Common myeloid progenitor, CD34-positive (primary cell): ENCODE results near the gene KNSTRN. TPM values are rescaled to one million over a fixed set of nuclear protein-coding genes. Genes with fewer than 3 reads are reported as not detected.

ENCODE experiments used
- CTCF ChIA-PET: fragments of 350-600 bp; sonication (Branson Sonifier 250); formaldehyde crosslinking; loops from one replicate; lab custom pipeline; 2021; ENCODE audit warnings: antibody characterized with exemption; lab: Charles Lee
- POLR2A ChIA-PET: fragments of 350-600 bp; sonication (Branson Sonifier 250); formaldehyde crosslinking; loops from one replicate; lab custom pipeline; 2021; ENCODE audit warnings: antibody characterized with exemption; lab: Charles Lee
- DNase-seq, 3 donors: peaks; one replicate each; pipeline versions ENCODE4 v3.0.0 to v3.0.0-alpha.2; 2013
- H3K27ac ChIP-seq, 2 experiments: 1 replicate in 1 of 2; 2 replicates in 1 of 2; pipeline ENCODE4 v1.7.0; 2013; ENCODE audit warnings: inconsistent platforms in 2 of 2, low read length in 2 of 2, mild to moderate bottlenecking in 2 of 2, low read depth in 1 of 2, moderate library complexity in 1 of 2; ENCODE audit not compliant: severe bottlenecking in 2 of 2, insufficient read depth in 1 of 2, poor library complexity in 1 of 2
- H3K27me3 ChIP-seq, 5 experiments: replicated peaks in 2 of 5; 1 replicate in 3 of 5; 2 replicates in 2 of 5; pipeline versions ENCODE4 v1.6.1 to v1.7.0; 2013; ENCODE audit warnings: low read length in 4 of 5, mild to moderate bottlenecking in 2 of 5, moderate library complexity in 2 of 5, inconsistent platforms in 1 of 5; ENCODE audit not compliant: insufficient read depth in 5 of 5, control insufficient read depth in 4 of 5
- H3K36me3 ChIP-seq, 4 experiments: 1 replicate in 2 of 4; 2 replicates in 2 of 4; pipeline versions ENCODE4 v1.6.1 to v1.7.0; 2013; ENCODE audit warnings: low read length in 3 of 4, control low read depth in 1 of 4, mild to moderate bottlenecking in 1 of 4; ENCODE audit not compliant: control insufficient read depth in 4 of 4, insufficient read depth in 4 of 4
- H3K4me1 ChIP-seq, 4 experiments: 1 replicate in 3 of 4; 2 replicates in 1 of 4; pipeline versions ENCODE4 v1.6.1 to v1.7.1; 2013; ENCODE audit warnings: low read length in 3 of 4, mild to moderate bottlenecking in 3 of 4, control low read depth in 1 of 4, inconsistent platforms in 1 of 4, moderate library complexity in 1 of 4; ENCODE audit not compliant: control insufficient read depth in 4 of 4, insufficient read depth in 4 of 4; ENCODE audit errors: control extremely low read depth in 1 of 4
- H3K4me3 ChIP-seq, 7 experiments: 1 replicate in 4 of 7; 2 replicates in 3 of 7; pipeline versions ENCODE4 v1.5.1 to v1.7.0; 2013; ENCODE audit warnings: mild to moderate bottlenecking in 7 of 7, low read length in 6 of 7, moderate library complexity in 6 of 7, inconsistent platforms in 2 of 7, low read depth in 2 of 7, control low read depth in 1 of 7; ENCODE audit not compliant: insufficient read depth in 4 of 7, control insufficient read depth in 1 of 7; ENCODE audit errors: extremely low read depth in 1 of 7
- H3K9me3 ChIP-seq, 5 experiments: 1 replicate in 4 of 5; 2 replicates in 1 of 5; pipeline versions ENCODE4 v1.6.1 to v1.7.1; 2013; ENCODE audit warnings: low read length in 4 of 5, mild to moderate bottlenecking in 2 of 5, inconsistent platforms in 1 of 5, low read depth in 1 of 5, moderate library complexity in 1 of 5; ENCODE audit not compliant: control insufficient read depth in 4 of 5, insufficient read depth in 2 of 5; ENCODE audit errors: control extremely low read depth in 1 of 5
- WGBS: methylation state at CpG from one replicate; pipeline ENCODE4 v1.1.5; 2013; ENCODE audit not compliant: insufficient coverage; 5-methylcytosine and 5-hydroxymethylcytosine counted together
- polyA plus RNA-seq: library from polyadenylated mRNA; unstranded; fragments of 120-200 nt; gene quantifications from one replicate; pipeline ENCODE4 v1.2.1, GENCODE V29; 2013

The KNSTRN gene
- polyA plus RNA-seq = 11.1 TPM

- Histone ChIP-seq H3K27me3 (no peaks in the 10 kb centered on the region), H3K36me3 (peaks cover 10 to 30% (median 16%) of the 10 kb centered on the region in 4 experiments), H3K27ac (peak within 1 kb of the TSS; percentile 54 to 83), H3K4me3 (peak within 1 kb of the TSS; percentile 78 to 97 (median 93)), H3K4me1 (peaks cover 5 to 21% (median 14%) of the 10 kb centered on the region in 4 experiments), H3K9me3 (no peaks in the 10 kb centered on the region)
- peak; percentile 93 to 96 (median 95) for DNase-seq
- ChIA-PET POLR2A (interaction anchor here (1.0 kb wide), 1 partner anchor 14 kb away, joined by 3 read pairs; no protein-coding TSS in a partner anchor), CTCF (interaction anchor here (0.7 to 4.5 kb wide), 9 partner anchors 9 to 312 kb away, joined by 3 to 33 read pairs (median 4); partner anchors contain the start of gene RAD51)
- WGBS = 8% methylated on average over 50 of the region's 57 CpGs
Observed at GRCh38 chr15:40382580-40383456, at the start of gene KNSTRN. Gene KNSTRN (plus strand): TSS chr15:40382721. CDS start chr15:40382836, 115 bp downstream.

- peak overlapping the region; percentile 51 to 82 for H3K27ac ChIP-seq
- peaks cover 19 to 93% (median 91%) of the 10 kb centered on the region in 4 experiments for H3K4me1 ChIP-seq
- peaks cover 0 to 22% (median 0%) of the 10 kb centered on the region in 4 experiments for H3K36me3 ChIP-seq
- ChIA-PET POLR2A (interaction anchor here (0.8 to 2.3 kb wide), 5 partner anchors 9 to 26 kb away, joined by 3 to 33 read pairs (median 4); partner anchors contain the start of genes INAFM2 and PLCB2), CTCF (interaction anchor here (0.9 to 26.5 kb wide), 6 partner anchors 6 to 59 kb away, joined by 6 to 1099 read pairs (median 116); partner anchors contain the start of genes ANKRD63, INAFM2 and PLCB2)
- DNase-seq = peak; percentile 97 to 100 (median 99)
- no peaks in the 10 kb centered on the region for H3K9me3 ChIP-seq
- H3K27me3 ChIP-seq = no peaks in the 10 kb centered on the region
- peak overlapping the region in 4 of 7 experiments; percentile 12 to 51 (median 38) for H3K4me3 ChIP-seq
- WGBS = 0% methylated on average over 8 of the region's 12 CpGs
Observed at GRCh38 chr15:40333922-40334492, 48.5 kb upstream of the KNSTRN start.

GRCh38 chr15:40334541-40334940, 48.0 kb upstream of the KNSTRN start:
- DNase-seq = no peak
- Histone ChIP-seq H3K9me3 (no peaks in the 10 kb centered on the region), H3K4me1 (peaks cover 16 to 88% (median 86%) of the 10 kb centered on the region in 4 experiments), H3K27ac (peak overlapping the region; percentile 51 to 82), H3K36me3 (peaks cover 0 to 20% (median 0%) of the 10 kb centered on the region in 4 experiments), H3K27me3 (no peaks in the 10 kb centered on the region), H3K4me3 (peak overlapping the region in 3 of 7 experiments; percentile 12 to 51 (median 24))
- WGBS = no CpG with 5 or more reads among the region's 3 CpGs
- CTCF ChIA-PET = interaction anchor here (4.5 to 26.5 kb wide), 6 partner anchors 6 to 89 kb away, joined by 14 to 1099 read pairs (median 195); partner anchors contain the start of genes ANKRD63, INAFM2 and PLCB2
- POLR2A ChIA-PET = interaction anchor here (0.8 to 2.3 kb wide), 5 partner anchors 9 to 27 kb away, joined by 3 to 33 read pairs (median 4); partner anchors contain the start of genes INAFM2 and PLCB2

GRCh38 chr15:40334941-40335795, 47.4 kb upstream of the KNSTRN start:
- no peaks in the 10 kb centered on the region for H3K9me3 ChIP-seq
- CTCF ChIA-PET = interaction anchor here (1.8 to 26.5 kb wide), 9 partner anchors 7 to 108 kb away, joined by 5 to 1099 read pairs (median 112); partner anchors contain the start of genes ANKRD63, INAFM2 and PLCB2
- DNase-seq = no peak
- H3K27ac ChIP-seq = peak overlapping the region; percentile 51 to 82
- 90% methylated on average over 22 of the region's 26 CpGs for WGBS
- peaks cover 10 to 87% (median 82%) of the 10 kb centered on the region in 4 experiments for H3K4me1 ChIP-seq
- POLR2A ChIA-PET = interaction anchor here (0.9 to 2.3 kb wide), 3 partner anchors 10 to 26 kb away, joined by 3 to 33 read pairs (median 20); partner anchors contain the start of gene INAFM2
- no peaks in the 10 kb centered on the region for H3K27me3 ChIP-seq
- peak overlapping the region in 3 of 7 experiments; percentile 8 to 55 (median 20) for H3K4me3 ChIP-seq
- H3K36me3 ChIP-seq = peaks cover 0 to 17% (median 0%) of the 10 kb centered on the region in 4 experiments

GRCh38 chr15:40335938-40336743, 46.4 kb upstream of the KNSTRN start:
- peak overlapping the region; percentile 33 to 82 for H3K27ac ChIP-seq
- H3K4me3 ChIP-seq = peak overlapping the region in 4 of 7 experiments; percentile 33 to 61 (median 54)
- WGBS = 59% methylated on average over 11 of the region's 13 CpGs
- H3K27me3 ChIP-seq = no peaks in the 10 kb centered on the region
- DNase-seq = no peak
- H3K4me1 ChIP-seq = peaks cover 8 to 87% (median 77%) of the 10 kb centered on the region in 4 experiments
- peaks cover 0 to 17% (median 0%) of the 10 kb centered on the region in 4 experiments for H3K36me3 ChIP-seq
- CTCF ChIA-PET = interaction anchor here (1.0 to 26.5 kb wide), 15 partner anchors 8 to 297 kb away, joined by 3 to 1099 read pairs (median 13); partner anchors contain the start of genes ANKRD63, INAFM2, PLCB2 and SRP14
- no peaks in the 10 kb centered on the region for H3K9me3 ChIP-seq
- POLR2A ChIA-PET = interaction anchor here (0.7 to 2.8 kb wide), 7 partner anchors 9 to 57 kb away, joined by 3 to 27 read pairs (median 6); partner anchors contain the start of genes INAFM2 and PLCB2
